ENCODE results near the gene EHD1. TPM values are rescaled to one million over a fixed set of nuclear protein-coding genes. Genes with fewer than 3 reads are reported as not detected.
A peak's percentile ranks its signal among the peaks of the same experiment; 100 is the strongest.

The EHD1 gene
- total RNA-seq, 1 donor from 2014 or later: 19.8 TPM

- Histone ChIP-seq H3K79me2 (ENCODE audit: low read depth) (peaks cover 8% of the 10 kb centered on the region), H3K9ac (no peak overlapping the region), H3K4me1 (peaks cover 4% of the 10 kb centered on the region), H3K4me2 (no peak overlapping the region), H4K20me1 (ENCODE audit: low read depth) (peaks cover 9% of the 10 kb centered on the region), H3F3A (ENCODE audit: low read depth) (peaks cover 7% of the 10 kb centered on the region), H3K4me3 (no peak overlapping the region), H3K27ac (no peak overlapping the region), H2AFZ (replicated peaks) (no peak overlapping the region), H3K9me3 (ENCODE audit: low read depth) (no peaks in the 10 kb centered on the region), H3K27me3 (no peaks in the 10 kb centered on the region), H3K36me3 (no peaks in the 10 kb centered on the region)
- Mint-ChIP-seq H3K4me1 (peaks cover 12% of the 10 kb centered on the region), H3K27me3 (ENCODE audit: insufficient read depth, low read depth) (peaks cover 7% of the 10 kb centered on the region), H3K36me3 (no peaks in the 10 kb centered on the region), H3K27ac (no peak overlapping the region), H3K4me3 (no peak overlapping the region), H3K9me3 (no peaks in the 10 kb centered on the region)
- no peak for DNase-seq (ENCODE audit: low spot score)
- TF ChIP-seq EZH2 (IDR thresholded peaks at IDR 0.05): no peak
- TF ChIP-seq CTCF (IDR thresholded peaks at IDR 0.05): no peak
- no peak for TF ChIP-seq EZH2phosphoT487 (IDR thresholded peaks at IDR 0.05)
Observed at GRCh38 chr11:64813826-64814225, 64.6 kb downstream of the EHD1 start.

DNA sequence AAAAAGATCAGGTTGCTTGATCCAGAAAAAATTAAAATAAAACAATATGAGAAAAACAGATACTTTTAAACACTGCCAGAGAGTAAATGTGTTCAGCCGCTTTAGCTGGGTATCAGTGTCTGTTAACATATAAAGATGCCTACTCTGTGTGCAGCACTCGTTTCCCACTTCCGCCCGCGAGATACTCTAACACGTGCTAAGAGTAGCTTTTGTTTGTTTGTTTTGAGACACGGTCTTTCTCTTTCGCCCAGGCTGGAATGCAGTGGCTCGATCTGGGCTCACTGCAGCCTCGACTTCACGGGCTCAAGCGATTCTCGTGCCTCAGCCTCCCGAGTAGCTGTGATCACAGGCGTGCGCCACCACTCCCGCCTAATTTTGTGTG, 67.5 kb downstream of the EHD1 start:
- Mint-ChIP-seq H3K27me3 (ENCODE audit: insufficient read depth, low read depth) (peaks cover 8% of the 10 kb centered on the region), H3K9me3 (no peaks in the 10 kb centered on the region), H3K4me3 (peak overlapping the region; percentile 95), H3K27ac (no peak overlapping the region), H3K4me1 (peaks cover 16% of the 10 kb centered on the region), H3K36me3 (peaks cover 11% of the 10 kb centered on the region)
- no peak overlapping the region for H3K9ac ChIP-seq
- DNase-seq (ENCODE audit: low spot score): peak; percentile 57
- H2AFZ ChIP-seq (replicated peaks): peak overlapping the region; percentile 74
- no peaks in the 10 kb centered on the region for H3K36me3 ChIP-seq
- no peaks in the 10 kb centered on the region for H3K9me3 ChIP-seq (ENCODE audit: low read depth)
- peaks cover 7% of the 10 kb centered on the region for H3F3A ChIP-seq (ENCODE audit: low read depth)
- H4K20me1 ChIP-seq (ENCODE audit: low read depth): peaks cover 15% of the 10 kb centered on the region
- TF ChIP-seq EZH2phosphoT487 (IDR thresholded peaks at IDR 0.05) (no peak), CTCF (IDR thresholded peaks at IDR 0.05) (no peak), EZH2 (IDR thresholded peaks at IDR 0.05) (no peak)
- no peaks in the 10 kb centered on the region for H3K27me3 ChIP-seq
- H3K27ac ChIP-seq: no peak overlapping the region
- peak overlapping the region; percentile 70 for H3K4me2 ChIP-seq
- peaks cover 15% of the 10 kb centered on the region for H3K79me2 ChIP-seq (ENCODE audit: low read depth)
- H3K4me1 ChIP-seq: peaks cover 4% of the 10 kb centered on the region
- peak overlapping the region; percentile 98 for H3K4me3 ChIP-seq

DNA sequence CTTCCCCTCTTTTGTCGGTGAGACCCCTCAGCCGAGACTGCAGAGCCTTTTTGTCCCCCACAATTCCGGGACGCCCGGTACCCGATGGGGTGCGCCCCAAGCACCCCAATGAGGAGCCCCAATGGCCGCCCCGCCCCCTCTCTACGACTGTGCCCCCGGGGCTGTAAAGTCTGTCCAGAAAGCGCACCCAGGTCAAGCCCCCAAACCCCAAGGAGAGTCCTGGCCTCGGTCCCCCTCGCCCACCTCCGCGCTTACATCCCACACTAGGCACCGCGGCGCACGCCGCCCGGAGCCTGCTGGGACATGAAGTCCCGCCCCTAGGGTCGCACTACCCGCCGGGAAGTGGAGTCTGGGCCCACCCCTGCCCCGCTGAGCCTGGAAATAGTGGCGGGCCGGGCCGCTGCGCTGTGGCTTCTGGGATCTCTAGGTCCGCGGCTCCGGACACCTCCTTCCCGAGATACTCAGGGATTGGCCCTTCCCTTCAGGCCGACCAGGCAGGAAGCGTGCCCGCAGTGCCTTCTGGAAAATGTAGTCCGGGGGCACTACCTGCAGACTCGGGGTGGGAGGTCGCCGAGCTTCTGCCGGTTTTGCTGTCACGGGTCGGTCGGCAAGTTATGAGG, 68.0 kb downstream of the EHD1 start, which contains the start of gene MEN1:
Gene MEN1 (minus strand): TSS at position 281 of the 620 bp plus-strand sequence. CDS start 442 bp downstream, outside the sequence.
- Mint-ChIP-seq H3K4me1 (peaks cover 16% of the 10 kb centered on the region), H3K4me3 (peak within 1 kb of the TSS; percentile 95), H3K9me3 (no peaks in the 10 kb centered on the region), H3K27ac (no peak within 1 kb of the TSS), H3K27me3 (ENCODE audit: insufficient read depth, low read depth) (peaks cover 10% of the 10 kb centered on the region), H3K36me3 (peaks cover 15% of the 10 kb centered on the region)
- Histone ChIP-seq H2AFZ (replicated peaks) (peak within 1 kb of the TSS; percentile 92), H3K4me1 (peaks cover 4% of the 10 kb centered on the region), H3F3A (ENCODE audit: low read depth) (peaks cover 7% of the 10 kb centered on the region), H3K4me3 (peak within 1 kb of the TSS; percentile 98), H3K79me2 (ENCODE audit: low read depth) (peaks cover 15% of the 10 kb centered on the region), H4K20me1 (ENCODE audit: low read depth) (peaks cover 15% of the 10 kb centered on the region), H3K9me3 (ENCODE audit: low read depth) (no peaks in the 10 kb centered on the region), H3K27me3 (no peaks in the 10 kb centered on the region), H3K27ac (no peak within 1 kb of the TSS), H3K36me3 (no peaks in the 10 kb centered on the region), H3K4me2 (peak within 1 kb of the TSS; percentile 93), H3K9ac (peak within 1 kb of the TSS; percentile 69)
- DNase-seq (ENCODE audit: low spot score): peak; percentile 99
- TF ChIP-seq EZH2phosphoT487 (IDR thresholded peaks at IDR 0.05): no peak

- Histone ChIP-seq H3K9ac (peak overlapping the region; percentile 69), H3K79me2 (ENCODE audit: low read depth) (peaks cover 15% of the 10 kb centered on the region), H3K36me3 (no peaks in the 10 kb centered on the region), H3K4me2 (peak overlapping the region; percentile 93), H3K9me3 (ENCODE audit: low read depth) (no peaks in the 10 kb centered on the region), H3K4me1 (peaks cover 4% of the 10 kb centered on the region), H2AFZ (replicated peaks) (peak overlapping the region; percentile 92), H3F3A (ENCODE audit: low read depth) (peaks cover 7% of the 10 kb centered on the region), H4K20me1 (ENCODE audit: low read depth) (peaks cover 15% of the 10 kb centered on the region), H3K27ac (no peak overlapping the region), H3K27me3 (no peaks in the 10 kb centered on the region), H3K4me3 (peak overlapping the region; percentile 98)
- H3K36me3 Mint-ChIP-seq: peaks cover 15% of the 10 kb centered on the region
- DNase-seq (ENCODE audit: low spot score): peak; percentile 71
- no peak overlapping the region for H3K27ac Mint-ChIP-seq
- H3K27me3 Mint-ChIP-seq (ENCODE audit: insufficient read depth, low read depth): peaks cover 10% of the 10 kb centered on the region
- no peaks in the 10 kb centered on the region for H3K9me3 Mint-ChIP-seq
- H3K4me1 Mint-ChIP-seq: peaks cover 16% of the 10 kb centered on the region
- H3K4me3 Mint-ChIP-seq: peak overlapping the region; percentile 95
- TF ChIP-seq CTCF (IDR thresholded peaks at IDR 0.05) (no peak), EZH2 (IDR thresholded peaks at IDR 0.05) (no peak), EZH2phosphoT487 (IDR thresholded peaks at IDR 0.05) (no peak)
Observed at GRCh38 chr11:64809781-64810241, 68.6 kb downstream of the EHD1 start.

Data from neural progenitor cell (in vitro differentiated cells).